Calu3 (cell line): ENCODE data around the gene ARHGAP8. TPM values are rescaled to one million over a fixed set of nuclear protein-coding genes. Genes with fewer than 3 reads are reported as not detected.

ENCODE experiments used
- BruUV-seq: library from RNA; stranded (reverse); fragments of 400-500 nt; replicated peaks from 2 replicates; lab custom pipeline; 2021; lab: Mats Ljungman, UMichigan
- CTCF ChIA-PET: fragments of 300-600 bp; sonication (Branson Sonifier 250); formaldehyde crosslinking; loops from one replicate; lab custom pipeline; 2022; ENCODE audit warnings: antibody characterized with exemption; lab: Charles Lee
- DNase-seq: peaks from one replicate; pipeline ENCODE4 v3.0.0; 2022
- H3K27ac Mint-ChIP-seq: one replicate; pipeline ENCODE4 v1.8.0; 2022; ENCODE audit warnings: mixed read lengths; ENCODE audit not compliant: unreplicated experiment
- H3K27me3 Mint-ChIP-seq: one replicate; pipeline ENCODE4 v1.8.0; 2022; ENCODE audit warnings: mixed read lengths; ENCODE audit not compliant: unreplicated experiment
- H3K36me3 Mint-ChIP-seq: one replicate; pipeline ENCODE4 v1.8.0; 2022; ENCODE audit warnings: mild to moderate bottlenecking, moderate library complexity, mixed read lengths; ENCODE audit not compliant: insufficient read depth, unreplicated experiment
- H3K4me1 Mint-ChIP-seq: one replicate; pipeline ENCODE4 v1.8.0; 2022; ENCODE audit warnings: mild to moderate bottlenecking, low read depth, mixed read lengths; ENCODE audit not compliant: unreplicated experiment
- H3K4me3 Mint-ChIP-seq: one replicate; pipeline ENCODE4 v1.8.0; 2022; ENCODE audit warnings: mild to moderate bottlenecking, low read depth, moderate library complexity, mixed read lengths; ENCODE audit not compliant: unreplicated experiment
- H3K9me3 Mint-ChIP-seq: one replicate; pipeline ENCODE4 v1.8.0; 2022; ENCODE audit warnings: low read depth, mixed read lengths; ENCODE audit not compliant: unreplicated experiment
- intact Hi-C: fragments of 100-400 bp; cut with micrococcal nuclease; formaldehyde crosslinking; loops from one replicate; pipeline ENCODE4 v1.10.0; 2022; ENCODE audit not compliant: unreplicated experiment
- total RNA-seq: library from RNA; stranded (reverse); gene quantifications from 2 replicates; pipeline ENCODE4 v1.2.3, GENCODE V29; 2022
- TF ChIP-seq, protein P1 (sequence below): fragments of 200-600 bp; IDR thresholded peaks from one replicate; pipeline ENCODE4 v1.8.0; 2022; ENCODE audit warnings: antibody characterized with exemption; ENCODE audit not compliant: unreplicated experiment

Gene ARHGAP8
- total RNA-seq, 1 experiment from 2014 or later = 127 TPM

DNA sequence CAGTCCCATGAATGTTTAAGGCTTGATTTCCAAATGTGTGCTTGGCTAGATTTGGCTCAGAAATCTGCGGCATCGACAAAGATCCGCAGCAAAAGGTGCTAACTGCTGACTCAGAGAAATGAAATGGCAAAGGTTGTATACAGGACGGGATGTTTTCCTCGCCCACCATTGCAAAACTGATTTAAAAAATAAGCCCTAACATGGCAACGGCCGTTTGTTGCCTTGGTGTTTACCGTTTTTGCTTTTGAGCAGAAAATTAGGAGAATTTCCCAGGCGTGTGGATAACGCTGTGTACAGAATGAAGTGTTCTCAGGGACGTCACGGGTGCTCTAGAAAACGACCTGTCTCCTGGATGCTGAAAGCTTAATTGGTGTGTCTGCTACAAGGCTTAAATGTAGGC is 70.2 kb downstream of the ARHGAP8 start:
- H3K27me3 Mint-ChIP-seq = no peaks in the 10 kb centered on the region
- no peak overlapping the region for H3K4me3 Mint-ChIP-seq
- no peaks in the 10 kb centered on the region for H3K9me3 Mint-ChIP-seq
- intact Hi-C loops = no loop called here
- peaks cover 46% of the 10 kb centered on the region for H3K36me3 Mint-ChIP-seq
- TF ChIP-seq, protein P1, sequence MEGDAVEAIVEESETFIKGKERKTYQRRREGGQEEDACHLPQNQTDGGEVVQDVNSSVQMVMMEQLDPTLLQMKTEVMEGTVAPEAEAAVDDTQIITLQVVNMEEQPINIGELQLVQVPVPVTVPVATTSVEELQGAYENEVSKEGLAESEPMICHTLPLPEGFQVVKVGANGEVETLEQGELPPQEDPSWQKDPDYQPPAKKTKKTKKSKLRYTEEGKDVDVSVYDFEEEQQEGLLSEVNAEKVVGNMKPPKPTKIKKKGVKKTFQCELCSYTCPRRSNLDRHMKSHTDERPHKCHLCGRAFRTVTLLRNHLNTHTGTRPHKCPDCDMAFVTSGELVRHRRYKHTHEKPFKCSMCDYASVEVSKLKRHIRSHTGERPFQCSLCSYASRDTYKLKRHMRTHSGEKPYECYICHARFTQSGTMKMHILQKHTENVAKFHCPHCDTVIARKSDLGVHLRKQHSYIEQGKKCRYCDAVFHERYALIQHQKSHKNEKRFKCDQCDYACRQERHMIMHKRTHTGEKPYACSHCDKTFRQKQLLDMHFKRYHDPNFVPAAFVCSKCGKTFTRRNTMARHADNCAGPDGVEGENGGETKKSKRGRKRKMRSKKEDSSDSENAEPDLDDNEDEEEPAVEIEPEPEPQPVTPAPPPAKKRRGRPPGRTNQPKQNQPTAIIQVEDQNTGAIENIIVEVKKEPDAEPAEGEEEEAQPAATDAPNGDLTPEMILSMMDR = no peak
- no peaks in the 10 kb centered on the region for H3K4me1 Mint-ChIP-seq
- CTCF ChIA-PET = no interaction called here
- BruUV-seq = no TSS peak
- DNase-seq = no peak
- no peak overlapping the region for H3K27ac Mint-ChIP-seq

- CTCF ChIA-PET = no interaction called here
- no peaks in the 10 kb centered on the region for H3K9me3 Mint-ChIP-seq
- no peak overlapping the region for H3K4me3 Mint-ChIP-seq
- no peak overlapping the region for H3K27ac Mint-ChIP-seq
- H3K4me1 Mint-ChIP-seq = no peaks in the 10 kb centered on the region
- DNase-seq = no peak
- TF ChIP-seq, protein P1 = no peak
- intact Hi-C loops = no loop called here
- H3K27me3 Mint-ChIP-seq = no peaks in the 10 kb centered on the region
- H3K36me3 Mint-ChIP-seq = peaks cover 51% of the 10 kb centered on the region
- no TSS peak for BruUV-seq
Observed at GRCh38 chr22:44823396-44823795, 71.0 kb downstream of the ARHGAP8 start.

- no peaks in the 10 kb centered on the region for H3K27me3 Mint-ChIP-seq
- H3K4me1 Mint-ChIP-seq = no peaks in the 10 kb centered on the region
- DNase-seq = no peak
- H3K36me3 Mint-ChIP-seq = peaks cover 52% of the 10 kb centered on the region
- BruUV-seq = no TSS peak
- H3K4me3 Mint-ChIP-seq = no peak overlapping the region
- H3K9me3 Mint-ChIP-seq = no peaks in the 10 kb centered on the region
- TF ChIP-seq, protein P1 = no peak
- no peak overlapping the region for H3K27ac Mint-ChIP-seq
- CTCF ChIA-PET = no interaction called here
- intact Hi-C loops = no loop called here
Observed at GRCh38 chr22:44823806-44824205, 71.4 kb downstream of the ARHGAP8 start.

DNA sequence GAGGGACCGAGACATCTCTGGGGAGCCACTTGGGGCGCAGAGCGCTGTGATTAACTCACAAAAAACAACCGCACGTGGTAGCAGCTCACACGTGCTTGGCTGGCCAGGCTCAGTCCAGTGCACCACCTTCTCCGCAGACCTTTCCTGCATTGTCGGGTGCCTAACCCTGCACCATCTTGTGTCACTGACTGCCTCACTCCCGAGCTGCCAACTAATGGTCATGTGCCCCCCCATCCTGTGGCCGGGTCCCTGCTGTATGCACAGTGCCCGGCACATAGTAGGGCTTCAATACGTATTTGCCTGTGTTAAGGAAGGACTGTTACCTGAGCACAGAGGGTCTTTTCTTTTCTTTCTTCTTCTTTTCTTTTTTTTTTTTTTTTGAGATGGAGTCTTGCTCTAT is 71.9 kb downstream of the ARHGAP8 start:
- DNase-seq = no peak
- Mint-ChIP-seq H3K36me3 (peaks cover 52% of the 10 kb centered on the region), H3K4me1 (no peaks in the 10 kb centered on the region), H3K27ac (no peak overlapping the region), H3K27me3 (no peaks in the 10 kb centered on the region), H3K4me3 (no peak overlapping the region), H3K9me3 (no peaks in the 10 kb centered on the region)
- intact Hi-C loops = no loop called here
- TF ChIP-seq, protein P1 = no peak
- CTCF ChIA-PET = no interaction called here
- BruUV-seq = no TSS peak
